Progenitor cell of endocrine pancreas (in vitro differentiated cells): ENCODE data around the gene SLC16A13. TPM values are rescaled to one million over a fixed set of nuclear protein-coding genes. Genes with fewer than 3 reads are reported as not detected.
"Not testable (repeated sequence)": the region's sequence is repeated elsewhere in the genome, so short reads cannot be mapped to it uniquely, and the experiment has no call there.

Source experiments
- DNase-seq: peaks from one replicate; pipeline ENCODE4 v3.0.0; 2021; ENCODE audit warnings: low spot score; ENCODE audit not compliant: unreplicated experiment
- H3K27ac Mint-ChIP-seq: 2 replicates; pipeline ENCODE4 v1.8.0; 2021; ENCODE audit warnings: mild to moderate bottlenecking, moderate library complexity, mixed read lengths
- H3K27me3 Mint-ChIP-seq: 2 replicates; pipeline ENCODE4 v1.8.0; 2021; ENCODE audit warnings: mixed read lengths
- H3K36me3 Mint-ChIP-seq: 2 replicates; pipeline ENCODE4 v1.8.0; 2022; ENCODE audit warnings: mixed read lengths; ENCODE audit not compliant: insufficient read depth
- H3K4me1 Mint-ChIP-seq: 2 replicates; pipeline ENCODE4 v1.8.0; 2021; ENCODE audit warnings: low read depth, mixed read lengths
- H3K4me3 Mint-ChIP-seq: 2 replicates; pipeline ENCODE4 v1.8.0; 2021; ENCODE audit warnings: low read depth, mild to moderate bottlenecking, moderate library complexity, mixed read lengths
- H3K9me3 Mint-ChIP-seq: 2 replicates; pipeline ENCODE4 v1.8.0; 2021; ENCODE audit warnings: low read depth, mixed read lengths
- CTCF ChIP-seq: fragments of 200-600 bp; sonication (generic); IDR thresholded peaks from one replicate; pipeline ENCODE4 v1.5.0; 2021; ENCODE audit warnings: antibody characterized with exemption, mild to moderate bottlenecking; ENCODE audit not compliant: unreplicated experiment
- long read RNA-seq: library from polyadenylated mRNA; unstranded; transcript quantifications from one replicate; pipeline ENCODE4 v2.0.0, GENCODE V29; 2020
- total RNA-seq: library from RNA; stranded (reverse); gene quantifications from 2 replicates; pipeline ENCODE4 v1.2.1, GENCODE V29; 2021

The SLC16A13 gene
- total RNA-seq = 19.6 and 20.3 TPM in 2 replicates
- long read RNA-seq, partial matches to known transcripts = 0 of 1 reads
- long read RNA-seq, other reads (novel, unspliced or antisense) = 0 of 1 reads

- peak within 1 kb of the TSS; percentile 95 for H3K4me3 Mint-ChIP-seq
- peak; percentile 84 for DNase-seq
- no peak for TF ChIP-seq CTCF
- peaks cover 16% of the 10 kb centered on the region for H3K4me1 Mint-ChIP-seq
- H3K27me3 Mint-ChIP-seq = peaks cover 5% of the 10 kb centered on the region
- H3K9me3 Mint-ChIP-seq = no peaks in the 10 kb centered on the region
- no peaks in the 10 kb centered on the region for H3K36me3 Mint-ChIP-seq
- peak within 1 kb of the TSS; percentile 94 for H3K27ac Mint-ChIP-seq
Measured at GRCh38 chr17:7035591-7036368, at the start of gene SLC16A13. SLC16A13 (plus strand) TSS chr17:7036015; CDS start chr17:7036383, 368 bp downstream.

GRCh38 chr17:6986676-6987075 is 49.1 kb upstream of the SLC16A13 start:
- H3K27me3 Mint-ChIP-seq = no peaks in the 10 kb centered on the region
- no peaks in the 10 kb centered on the region for H3K4me1 Mint-ChIP-seq
- no peak for DNase-seq

GRCh38 chr17:6989779-6990178 is 46.0 kb upstream of the SLC16A13 start:
- Mint-ChIP-seq H3K4me1 (peaks cover 1% of the 10 kb centered on the region), H3K9me3 (no peaks in the 10 kb centered on the region), H3K27ac (no peak overlapping the region), H3K4me3 (no peak overlapping the region), H3K36me3 (no peaks in the 10 kb centered on the region), H3K27me3 (peaks cover 10% of the 10 kb centered on the region)
- no peak for TF ChIP-seq CTCF
- DNase-seq = no peak

More at GRCh38 chr17:6986676-6987075, 49.1 kb upstream of the SLC16A13 start:
- Mint-ChIP-seq H3K4me3 (no peak overlapping the region), H3K27ac (no peak overlapping the region), H3K36me3 (no peaks in the 10 kb centered on the region), H3K9me3 (no peaks in the 10 kb centered on the region)
- no peak for TF ChIP-seq CTCF

- H3K4me3 Mint-ChIP-seq = not testable (repeated sequence)
Measured at GRCh38 chr17:6993613-6994056, 42.2 kb upstream of the SLC16A13 start.

GRCh38 chr17:6994118-6994598 is 41.7 kb upstream of the SLC16A13 start:
- Mint-ChIP-seq H3K27ac (no peak overlapping the region), H3K9me3 (no peaks in the 10 kb centered on the region), H3K36me3 (peaks cover 10% of the 10 kb centered on the region), H3K4me1 (peaks cover 3% of the 10 kb centered on the region), H3K27me3 (peaks cover 32% of the 10 kb centered on the region), H3K4me3 (no peak overlapping the region)
- no peak for TF ChIP-seq CTCF
- no peak for DNase-seq

More at GRCh38 chr17:6993613-6994056, 42.2 kb upstream of the SLC16A13 start:
- not testable (repeated sequence) for H3K36me3 Mint-ChIP-seq, H3K4me1 Mint-ChIP-seq, DNase-seq, H3K27ac Mint-ChIP-seq, H3K9me3 Mint-ChIP-seq
- peaks cover 32% of the 10 kb centered on the region for H3K27me3 Mint-ChIP-seq
